Activated T-cell treated with anti-CD3 and anti-CD28 coated beads, Interleukin-2, amount 50 U/mL, for 72 hours (primary cell): ENCODE results near the gene GRIN3B. TPM values are rescaled to one million over a fixed set of nuclear protein-coding genes. Genes with fewer than 3 reads are reported as not detected.

Experiments used
- ATAC-seq, 2 donors: fragments of 150-1000 bp; cut with Tn5 transposase; replicated peaks in 1 of 2; 2 replicates each; pipeline ENCODE4 v1.10.0; 2021; ENCODE audit warnings: moderate library complexity in 2 of 2, mild to moderate bottlenecking in 1 of 2
- DNase-seq, 2 donors: peaks; one replicate each; pipeline ENCODE4 v3.0.0; 2021 to 2022; ENCODE audit warnings: mixed read lengths in 1 of 2
- H3K27ac Mint-ChIP-seq: one replicate; pipeline ENCODE4 v1.8.0; 2022; ENCODE audit warnings: mild to moderate bottlenecking, moderate library complexity, mixed read lengths
- H3K27me3 Mint-ChIP-seq: one replicate; pipeline ENCODE4 v1.8.0; 2022; ENCODE audit warnings: low read depth, mixed read lengths
- H3K36me3 Mint-ChIP-seq, 2 donors: one replicate each; pipeline ENCODE4 v1.8.0; 2022; ENCODE audit warnings: mixed read lengths in 2 of 2, mild to moderate bottlenecking in 1 of 2; ENCODE audit not compliant: insufficient read depth in 2 of 2
- H3K4me1 Mint-ChIP-seq: one replicate; pipeline ENCODE4 v1.8.0; 2022; ENCODE audit warnings: low read depth, mixed read lengths
- H3K4me3 Mint-ChIP-seq, 2 donors: one replicate each; pipeline ENCODE4 v1.8.0; 2022; ENCODE audit warnings: mild to moderate bottlenecking in 2 of 2, mixed read lengths in 2 of 2, moderate library complexity in 2 of 2
- H3K9me3 Mint-ChIP-seq, 2 donors: one replicate each; pipeline ENCODE4 v1.8.0; 2022; ENCODE audit warnings: mixed read lengths in 2 of 2
- total RNA-seq, 2 donors: library from RNA; stranded (reverse); gene quantifications; one replicate each; pipeline ENCODE4 v1.2.3, GENCODE V29; 2022

GRIN3B gene
- total RNA-seq, 2 donors from 2014 or later: 0.10 to 0.35 TPM

DNA sequence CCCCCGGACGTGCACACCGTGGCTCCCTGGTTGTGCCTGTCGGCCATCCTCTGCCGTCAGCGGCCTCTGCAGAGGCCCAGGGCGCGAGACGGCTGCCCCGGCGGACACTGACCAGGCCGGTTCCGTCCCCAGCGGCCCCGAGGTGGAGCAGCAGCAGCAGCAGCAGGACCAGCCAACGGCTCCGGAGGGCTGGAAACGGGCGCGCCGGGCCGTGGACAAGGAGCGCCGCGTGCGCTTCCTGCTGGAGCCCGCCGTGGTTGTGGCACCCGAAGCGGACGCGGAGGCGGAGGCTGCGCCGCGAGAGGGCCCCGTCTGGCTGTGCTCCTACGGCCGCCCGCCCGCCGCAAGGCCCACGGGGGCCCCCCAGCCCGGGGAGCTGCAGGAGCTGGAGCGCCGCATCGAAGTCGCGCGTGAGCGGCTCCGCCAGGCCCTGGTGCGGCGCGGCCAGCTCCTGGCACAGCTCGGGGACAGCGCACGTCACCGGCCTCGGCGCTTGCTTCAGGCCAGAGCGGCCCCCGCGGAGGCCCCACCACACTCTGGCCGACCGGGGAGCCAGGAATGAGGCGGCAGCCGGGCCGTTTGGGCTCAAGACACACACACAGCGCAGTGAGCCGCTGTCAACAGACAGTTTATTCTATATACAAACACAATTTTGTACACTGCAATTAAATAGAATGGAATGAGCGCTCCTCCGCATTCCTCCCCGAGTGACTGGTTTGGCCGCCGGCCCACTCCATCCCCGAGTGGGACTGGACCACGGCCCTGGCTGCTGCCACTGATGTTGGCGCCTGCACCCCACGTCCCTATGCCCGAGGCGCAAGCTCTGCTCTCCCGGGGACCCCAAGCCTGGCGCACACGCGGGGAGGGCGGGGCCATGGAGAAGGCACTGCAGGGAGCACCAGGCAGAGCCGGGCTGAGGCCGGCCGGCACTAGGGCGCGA lies 9.1 kb downstream of the GRIN3B start:
- no peak for ATAC-seq
- H3K27ac Mint-ChIP-seq: no peak overlapping the region

DNA sequence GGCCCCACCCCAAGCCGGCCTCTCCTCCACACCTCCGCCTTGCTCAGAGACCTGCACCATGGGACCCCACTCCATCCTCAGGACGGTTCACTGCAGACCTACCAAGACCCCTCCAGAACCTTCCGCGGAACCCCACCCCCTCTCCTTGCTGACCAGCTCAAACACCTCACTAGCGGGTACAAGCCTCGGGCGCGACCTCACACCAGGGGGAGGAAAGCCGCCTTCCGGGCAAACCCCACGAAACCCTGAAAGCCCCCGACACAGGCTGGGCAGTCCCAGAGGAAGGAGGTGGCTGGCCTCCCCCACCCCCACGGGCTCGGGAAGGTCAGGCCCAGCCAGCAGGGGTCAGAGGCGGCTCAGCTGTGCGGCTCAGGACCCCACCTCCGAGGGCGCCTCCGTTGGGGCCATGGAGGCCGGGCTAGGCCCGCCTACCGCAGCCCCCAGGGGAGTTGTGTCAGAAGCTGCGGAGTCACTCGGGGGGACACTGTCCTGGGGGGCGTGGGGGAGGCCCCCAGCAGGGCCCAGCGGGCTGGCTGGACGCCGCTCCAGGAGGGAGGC lies 9.8 kb downstream of the GRIN3B start:
- ATAC-seq: no peak
- no peak overlapping the region for H3K27ac Mint-ChIP-seq
- H3K9me3 Mint-ChIP-seq: no peaks in the 10 kb centered on the region
- no peak for DNase-seq
- no peaks in the 10 kb centered on the region for H3K27me3 Mint-ChIP-seq
- H3K4me3 Mint-ChIP-seq: no peak overlapping the region
- H3K4me1 Mint-ChIP-seq: no peaks in the 10 kb centered on the region
- H3K36me3 Mint-ChIP-seq: no peaks in the 10 kb centered on the region

More for the DNA sequence above, 9.1 kb downstream of the GRIN3B start:
- H3K4me1 Mint-ChIP-seq: no peaks in the 10 kb centered on the region
- DNase-seq: no peak
- H3K9me3 Mint-ChIP-seq: no peaks in the 10 kb centered on the region
- no peaks in the 10 kb centered on the region for H3K36me3 Mint-ChIP-seq
- H3K4me3 Mint-ChIP-seq: no peak overlapping the region
- no peaks in the 10 kb centered on the region for H3K27me3 Mint-ChIP-seq

- ATAC-seq (no peak), DNase-seq (no peak)
- H3K27me3 Mint-ChIP-seq: no peaks in the 10 kb centered on the region
- no peak overlapping the region for H3K27ac Mint-ChIP-seq
- H3K36me3 Mint-ChIP-seq: no peaks in the 10 kb centered on the region
- H3K9me3 Mint-ChIP-seq: no peaks in the 10 kb centered on the region
- H3K4me1 Mint-ChIP-seq: no peaks in the 10 kb centered on the region
- no peak overlapping the region for H3K4me3 Mint-ChIP-seq
These were observed 10.6 kb downstream of the GRIN3B start for GRCh38 chr19:1010586-1011510.

GRCh38 chr19:1011831-1012333 lies 11.7 kb downstream of the GRIN3B start:
- H3K27me3 Mint-ChIP-seq: no peaks in the 10 kb centered on the region
- no peaks in the 10 kb centered on the region for H3K9me3 Mint-ChIP-seq
- no peak for ATAC-seq
- no peak for DNase-seq
- H3K27ac Mint-ChIP-seq: no peak overlapping the region
- no peak overlapping the region for H3K4me3 Mint-ChIP-seq
- H3K4me1 Mint-ChIP-seq: peaks cover 5% of the 10 kb centered on the region
- H3K36me3 Mint-ChIP-seq: no peaks in the 10 kb centered on the region

DNA sequence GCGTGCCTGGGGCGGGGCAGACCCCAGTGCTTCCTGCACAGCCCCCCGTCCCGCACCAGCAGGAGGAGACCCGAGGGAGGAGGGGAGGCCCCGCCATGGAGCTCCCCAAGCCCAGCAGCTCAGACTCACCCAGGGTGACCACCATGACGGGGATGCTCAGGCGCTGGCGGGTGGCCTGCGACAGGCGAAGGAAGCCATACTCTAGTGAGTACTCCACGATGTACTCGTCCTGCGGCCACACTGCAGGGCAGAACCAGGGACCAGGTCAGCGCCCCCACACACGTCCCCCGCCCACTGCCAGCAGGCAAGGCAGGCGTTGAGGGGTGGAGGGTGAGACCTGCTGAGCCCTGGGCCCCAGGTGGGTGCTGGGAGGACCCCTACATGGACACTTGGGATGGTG lies 12.1 kb downstream of the GRIN3B start:
- Mint-ChIP-seq H3K36me3 (no peaks in the 10 kb centered on the region), H3K9me3 (no peaks in the 10 kb centered on the region), H3K4me3 (no peak overlapping the region), H3K27ac (no peak overlapping the region), H3K4me1 (peaks cover 10% of the 10 kb centered on the region), H3K27me3 (no peaks in the 10 kb centered on the region)
- ATAC-seq (no peak), DNase-seq (no peak)

DNA sequence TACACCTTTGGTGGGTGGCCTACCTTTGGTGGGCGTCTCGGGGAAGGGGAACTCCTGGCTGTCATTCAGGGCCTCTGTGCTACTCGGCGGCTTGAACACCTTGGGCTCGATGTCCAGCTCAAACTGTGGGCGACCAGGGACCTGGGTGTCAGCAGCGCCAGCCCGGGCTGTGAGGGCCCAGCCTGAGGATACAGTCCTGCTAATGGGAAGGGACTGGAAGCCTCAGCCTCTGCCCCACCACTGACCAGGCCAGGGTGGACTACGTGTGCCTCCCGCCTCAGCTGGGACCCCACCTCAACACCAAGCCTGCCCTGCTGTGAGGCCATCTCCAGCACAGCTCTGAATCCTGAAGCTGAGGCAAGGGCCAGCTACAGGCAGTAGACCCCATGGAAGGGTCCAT lies 13.0 kb downstream of the GRIN3B start:
- Mint-ChIP-seq H3K36me3 (no peaks in the 10 kb centered on the region), H3K27ac (no peak overlapping the region), H3K4me3 (no peak overlapping the region), H3K4me1 (peaks cover 18% of the 10 kb centered on the region), H3K9me3 (no peaks in the 10 kb centered on the region), H3K27me3 (no peaks in the 10 kb centered on the region)
- ATAC-seq: no peak
- no peak for DNase-seq

DNA sequence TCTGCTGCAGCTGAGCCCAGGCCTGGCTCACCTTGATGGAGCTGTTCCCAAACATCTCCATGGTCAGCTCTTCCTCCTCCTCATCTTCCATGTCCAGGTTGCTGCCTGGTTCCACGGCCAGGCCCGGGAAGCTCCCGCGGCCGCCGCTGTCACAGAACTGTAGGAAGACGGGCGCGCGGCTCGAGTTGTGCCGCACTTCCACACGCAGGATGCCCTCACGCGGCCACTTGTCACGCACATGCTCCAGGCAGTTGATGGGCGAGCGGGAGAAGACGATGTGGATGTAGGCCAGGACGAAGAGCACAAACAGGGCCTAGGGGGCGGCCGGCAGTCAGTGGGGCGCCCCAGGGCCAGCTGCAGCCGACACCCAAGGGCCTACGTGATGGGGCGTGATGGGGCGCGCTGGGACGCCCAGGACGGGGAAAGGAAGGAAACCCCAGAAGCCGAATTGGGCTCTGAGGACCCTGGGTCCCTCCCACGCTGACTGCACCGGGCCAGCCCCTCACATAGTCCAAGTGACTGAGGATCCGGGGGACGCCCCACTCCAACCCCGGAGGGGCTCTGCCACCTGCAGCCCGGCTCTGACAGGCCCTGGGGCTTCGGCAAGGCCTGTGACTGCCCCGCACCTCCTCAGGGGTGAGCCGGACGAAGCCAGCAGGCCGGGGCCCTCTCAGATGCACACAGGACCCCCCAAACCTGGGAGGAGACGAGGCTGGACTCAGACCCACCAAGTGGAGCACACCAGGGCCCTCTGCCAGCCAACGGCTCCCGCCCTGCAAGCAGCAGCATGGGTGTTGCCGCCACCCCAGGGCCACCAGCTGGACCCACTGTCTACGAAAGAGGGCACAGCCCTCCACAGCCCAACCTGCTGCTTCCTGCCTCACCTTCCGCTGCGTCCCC lies 14.2 kb downstream of the GRIN3B start:
- no peaks in the 10 kb centered on the region for H3K36me3 Mint-ChIP-seq
- no peak overlapping the region for H3K4me3 Mint-ChIP-seq
- H3K27me3 Mint-ChIP-seq: no peaks in the 10 kb centered on the region
- H3K4me1 Mint-ChIP-seq: peaks cover 26% of the 10 kb centered on the region
- H3K27ac Mint-ChIP-seq: no peak overlapping the region
- H3K9me3 Mint-ChIP-seq: no peaks in the 10 kb centered on the region
- ATAC-seq: no peak
- no peak for DNase-seq

DNA sequence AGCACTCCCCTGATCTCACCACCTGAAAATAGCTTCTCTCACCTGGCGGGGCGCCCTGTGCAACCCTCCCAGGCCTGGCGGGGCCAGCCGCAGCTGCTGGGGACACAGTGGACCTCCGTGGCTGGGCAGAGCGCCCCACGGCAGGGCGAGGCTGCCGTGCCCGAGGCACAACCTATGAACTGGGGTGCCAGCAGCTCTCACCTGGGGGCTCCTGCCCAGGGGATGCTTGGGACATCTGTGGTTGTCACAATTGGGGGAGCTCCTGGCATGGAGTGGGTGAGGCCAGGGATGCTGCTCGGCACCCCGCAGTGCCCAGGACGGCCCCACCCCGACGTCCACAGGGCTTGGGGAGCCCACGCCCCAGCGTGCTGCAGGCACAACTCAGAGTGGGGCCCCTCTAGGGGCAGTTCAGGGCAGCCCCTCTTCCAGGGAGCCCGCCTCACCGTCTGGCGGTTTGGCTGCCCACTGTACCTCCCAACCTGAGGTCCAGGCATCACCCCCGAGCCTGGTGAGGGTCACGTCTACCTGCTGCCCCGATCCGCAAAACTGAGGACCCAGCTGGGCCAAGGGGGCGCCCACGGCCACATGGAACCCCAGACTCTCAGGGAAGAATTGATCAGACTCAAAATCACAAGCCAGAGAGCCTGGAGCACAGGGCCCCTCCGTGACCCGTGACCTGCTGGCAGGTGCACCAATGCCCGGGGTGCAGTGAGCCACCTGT lies 15.0 kb downstream of the GRIN3B start:
- H3K27me3 Mint-ChIP-seq: no peaks in the 10 kb centered on the region
- ATAC-seq: no peak
- H3K36me3 Mint-ChIP-seq: peaks cover 0 to 3% of the 10 kb centered on the region in 2 donors
- H3K9me3 Mint-ChIP-seq: no peaks in the 10 kb centered on the region
- no peak overlapping the region for H3K4me3 Mint-ChIP-seq
- H3K4me1 Mint-ChIP-seq: peaks cover 26% of the 10 kb centered on the region
- H3K27ac Mint-ChIP-seq: no peak overlapping the region
- DNase-seq: no peak

- peaks cover 27% of the 10 kb centered on the region for H3K4me1 Mint-ChIP-seq
- no peak overlapping the region for H3K27ac Mint-ChIP-seq
- no peak overlapping the region for H3K4me3 Mint-ChIP-seq
- DNase-seq (no peak), ATAC-seq (no peak)
- peaks cover 0 to 5% of the 10 kb centered on the region in 2 donors for H3K36me3 Mint-ChIP-seq
- no peaks in the 10 kb centered on the region for H3K9me3 Mint-ChIP-seq
- no peaks in the 10 kb centered on the region for H3K27me3 Mint-ChIP-seq
These were observed 15.8 kb downstream of the GRIN3B start for GRCh38 chr19:1015782-1016646.

DNA sequence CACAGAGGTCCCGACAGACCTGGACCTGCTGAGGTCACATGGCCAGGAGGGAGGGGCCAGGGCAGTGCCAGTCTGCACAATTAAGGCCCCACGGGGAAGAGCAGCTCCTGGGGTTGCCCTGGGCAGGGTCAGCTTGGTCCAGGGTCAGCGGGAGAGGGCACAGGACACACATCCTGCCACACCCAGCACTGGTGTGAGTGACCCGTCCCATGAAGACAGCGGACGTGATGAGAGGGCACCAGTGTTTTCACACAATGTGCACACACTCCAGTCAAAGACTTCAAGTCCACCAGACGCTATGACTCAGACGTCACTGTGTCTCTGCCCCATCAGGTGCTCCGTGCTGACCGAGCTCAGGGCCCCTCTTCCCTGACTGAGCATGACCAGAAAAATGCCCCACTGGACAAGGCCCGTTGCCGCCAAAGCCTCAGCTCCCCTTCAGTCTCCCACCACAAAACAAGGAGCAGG lies 16.5 kb downstream of the GRIN3B start:
- peaks cover 33% of the 10 kb centered on the region for H3K4me1 Mint-ChIP-seq
- H3K36me3 Mint-ChIP-seq: peaks cover 0 to 10% of the 10 kb centered on the region in 2 donors
- H3K9me3 Mint-ChIP-seq: no peaks in the 10 kb centered on the region
- peak overlapping the region; percentile 70 for H3K27ac Mint-ChIP-seq
- no peaks in the 10 kb centered on the region for H3K27me3 Mint-ChIP-seq
- ATAC-seq: no peak
- DNase-seq: no peak
- H3K4me3 Mint-ChIP-seq: peak overlapping the region in 1 of 2 donors; percentile 54
